ENCODE measurements around the gene RBBP6.

RBBP6 gene

GRCh38 chr16:24520983-24521382 is 18.4 kb upstream of the RBBP6 start:
- no peak for DNase-seq (ENCODE audit: low spot score)
- no peak overlapping the region for H3K27ac ChIP-seq
- no peak for TF ChIP-seq CTCF (conservative IDR thresholded peaks at IDR 0.05; ENCODE audit: low read depth)
- ChIA-PET CTCF (interaction anchor here (0.6 to 1.3 kb wide), 3 partner anchors 16 to 475 kb away, joined by 3 to 4 read pairs (median 4); no protein-coding TSS in a partner anchor), POLR2A (ENCODE audit: low non-redundant PET) (no interaction called here)

DNA sequence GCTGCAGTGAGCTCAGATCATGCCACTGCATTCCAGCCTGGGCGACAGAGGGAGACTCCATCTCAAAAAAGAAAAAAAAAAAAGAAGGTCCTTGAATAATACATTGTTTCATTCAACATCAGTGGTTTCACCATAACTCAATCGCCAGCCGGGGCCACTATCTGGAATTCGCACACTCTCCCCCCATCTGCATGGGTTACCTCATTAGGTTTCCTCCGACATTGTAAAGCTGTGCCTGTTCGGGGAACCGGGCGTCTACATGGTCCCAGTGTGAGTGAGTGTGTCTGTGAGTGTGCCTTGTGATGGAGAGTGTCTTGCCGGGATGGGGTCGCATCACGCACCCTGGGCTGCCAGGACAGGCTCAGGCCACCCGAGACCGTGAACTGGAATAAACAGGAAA is 16.6 kb upstream of the RBBP6 start:
- CTCF ChIA-PET: interaction anchor here (1.4 kb wide), 1 partner anchor 18 kb away, joined by 3 read pairs; no protein-coding TSS in a partner anchor
- H3K27ac ChIP-seq: no peak overlapping the region
- POLR2A ChIA-PET (ENCODE audit: low non-redundant PET): interaction anchor here (0.6 kb wide), 2 partner anchors 16 to 38 kb away, joined by 3 to 4 read pairs; no protein-coding TSS in a partner anchor
- DNase-seq (ENCODE audit: low spot score): no peak
- no peak for TF ChIP-seq CTCF (conservative IDR thresholded peaks at IDR 0.05; ENCODE audit: low read depth)

- H3K27ac ChIP-seq: no peak overlapping the region
These were observed 15.8 kb upstream of the RBBP6 start for GRCh38 chr16:24523569-24523968.

GRCh38 chr16:24524855-24525677 is 14.3 kb upstream of the RBBP6 start:
- peak overlapping the region; percentile 78 for H3K27ac ChIP-seq
- ChIA-PET POLR2A (ENCODE audit: low non-redundant PET) (no interaction called here), CTCF (interaction anchor here (1.1 kb wide), 1 partner anchor 20 kb away, joined by 3 read pairs; no protein-coding TSS in a partner anchor)
- TF ChIP-seq CTCF (conservative IDR thresholded peaks at IDR 0.05; ENCODE audit: low read depth): no peak
- no peak for DNase-seq (ENCODE audit: low spot score)

More at GRCh38 chr16:24523569-24523968, 15.8 kb upstream of the RBBP6 start:
- DNase-seq (ENCODE audit: low spot score): peak; percentile 38
- POLR2A ChIA-PET (ENCODE audit: low non-redundant PET): no interaction called here
- CTCF ChIA-PET: interaction anchor here (1.4 kb wide), 1 partner anchor 19 kb away, joined by 3 read pairs; no protein-coding TSS in a partner anchor
- no peak for TF ChIP-seq CTCF (conservative IDR thresholded peaks at IDR 0.05; ENCODE audit: low read depth)

- ChIA-PET POLR2A (ENCODE audit: low non-redundant PET) (no interaction called here), CTCF (interaction anchor here (0.7 to 0.8 kb wide), 2 partner anchors 9 to 11 kb away, joined by 3 read pairs; no protein-coding TSS in a partner anchor)
- peak; percentile 87 for DNase-seq (ENCODE audit: low spot score)
- TF ChIP-seq CTCF (conservative IDR thresholded peaks at IDR 0.05; ENCODE audit: low read depth): no peak
- H3K27ac ChIP-seq: peak overlapping the region; percentile 78
These were observed 13.3 kb upstream of the RBBP6 start for GRCh38 chr16:24525970-24526559.

DNA sequence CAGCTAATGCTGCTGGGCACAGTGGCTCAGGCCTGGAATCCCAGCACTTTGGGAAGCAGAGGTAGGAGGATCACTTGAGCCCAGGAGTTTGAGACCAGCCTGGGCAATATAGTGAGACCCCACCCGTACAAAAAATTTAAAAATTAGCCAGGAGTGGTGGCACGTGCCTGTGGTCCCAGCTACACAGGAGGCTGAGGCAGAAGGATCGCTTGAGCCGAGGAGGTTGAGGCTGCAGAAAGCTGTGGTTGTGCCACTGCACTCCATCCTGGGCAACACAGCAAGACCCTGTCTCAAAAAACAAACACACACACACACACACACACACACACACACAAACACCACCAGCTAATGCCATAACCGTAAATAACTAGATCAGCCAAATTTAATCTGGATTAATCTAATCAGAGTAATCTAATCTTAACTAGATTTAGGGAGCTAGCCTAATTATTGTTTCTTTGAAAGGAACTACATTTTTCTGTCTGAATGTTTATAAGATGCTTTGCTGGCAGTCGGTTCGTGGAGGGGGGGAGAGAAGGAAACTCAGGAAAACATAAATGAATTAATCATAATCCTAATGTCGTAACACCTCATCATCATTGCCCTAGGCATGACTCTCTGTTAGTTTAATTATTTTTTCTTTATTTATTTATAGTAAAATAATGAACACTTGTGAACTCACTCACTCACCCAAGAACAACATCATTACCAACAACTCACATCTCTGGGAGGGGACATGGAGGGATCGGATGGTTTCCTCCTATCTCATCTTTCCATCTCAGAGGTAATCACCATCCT is 12.5 kb upstream of the RBBP6 start:
- TF ChIP-seq CTCF (conservative IDR thresholded peaks at IDR 0.05; ENCODE audit: low read depth): no peak
- CTCF ChIA-PET: interaction anchor here (0.6 to 0.8 kb wide), 3 partner anchors 10 to 411 kb away, joined by 3 to 4 read pairs (median 3); no protein-coding TSS in a partner anchor
- peak overlapping the region; percentile 78 for H3K27ac ChIP-seq
- DNase-seq (ENCODE audit: low spot score): peak; percentile 51
- POLR2A ChIA-PET (ENCODE audit: low non-redundant PET): no interaction called here
